GM12892 (cell line): ENCODE results near the gene PNPLA8.

Experiments
- POLR2A ChIP-seq: IDR thresholded peaks from 2 replicates; pipeline ENCODE4 v1.6.1; 2011; ENCODE audit warnings: low read depth, low read length, control low read depth
- POLR2AphosphoS5 ChIP-seq: IDR thresholded peaks from 2 replicates; pipeline ENCODE4 v1.6.1; 2011; ENCODE audit warnings: low read depth, low read length, control low read depth
- TAF1 ChIP-seq: IDR thresholded peaks from 2 replicates; pipeline ENCODE4 v1.6.1; 2011; ENCODE audit warnings: low read depth, mild to moderate bottlenecking, control low read depth, low read length, borderline replicate concordance

DNA sequence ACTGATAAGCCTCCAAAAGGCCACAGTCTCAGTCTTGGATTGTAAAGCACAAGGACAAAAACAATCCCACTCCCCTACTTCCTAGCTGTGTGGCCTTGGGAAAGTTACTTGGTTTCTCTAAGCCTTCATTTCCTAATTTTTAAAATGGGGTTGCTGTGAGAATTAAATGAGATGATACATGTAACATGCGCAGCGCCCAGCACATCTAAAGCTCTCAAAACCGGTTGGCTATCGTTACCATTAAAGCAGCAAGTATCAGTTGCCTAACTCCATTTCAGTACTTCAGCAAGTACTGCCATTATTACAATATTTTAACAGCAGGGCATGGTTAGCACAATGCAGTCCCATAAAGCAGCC is 71.6 kb downstream of the PNPLA8 start:
- no peak for TF ChIP-seq POLR2A
- TF ChIP-seq TAF1 = no peak
- TF ChIP-seq POLR2AphosphoS5 = no peak
